ENCODE results near the gene ABI3BP. TPM values are rescaled to one million over a fixed set of nuclear protein-coding genes. Genes with fewer than 3 reads are reported as not detected.

ABI3BP gene
- total RNA-seq, 1 experiment from 2014 or later, result 0.28 TPM

DNA sequence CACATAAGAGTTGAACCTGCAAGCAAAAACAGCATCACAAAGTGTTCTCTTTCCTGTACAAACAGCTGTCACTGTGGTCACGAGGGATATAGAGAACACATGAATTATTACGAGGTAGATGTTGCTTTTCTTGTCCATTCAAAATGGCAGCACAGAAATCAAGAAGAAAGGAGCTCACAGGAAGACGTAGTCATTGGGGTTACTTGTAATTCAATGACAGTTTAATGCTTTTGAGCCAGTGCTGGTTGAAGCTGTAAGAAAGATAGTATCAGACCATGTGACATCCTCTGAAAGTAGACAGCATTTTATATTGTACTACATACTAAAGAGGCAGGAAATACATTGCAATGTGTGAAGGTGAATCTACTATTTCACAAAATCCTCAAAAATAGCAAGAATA is 140.4 kb downstream of the ABI3BP start:
- H3K4me3 Mint-ChIP-seq, result no peak overlapping the region
- Histone ChIP-seq H4K20me1 (ENCODE audit: control insufficient read depth, insufficient read depth, insufficient read length) (no peaks in the 10 kb centered on the region), H4K8ac (replicated peaks; ENCODE audit: insufficient read length, low read depth, low read length) (no peak overlapping the region), H3K23ac (ENCODE audit: insufficient read length, low read depth, low read length) (no peak overlapping the region), H3K9me3 (ENCODE audit: control insufficient read depth, low read depth, low read length) (no peaks in the 10 kb centered on the region), H3K4me1 (ENCODE audit: insufficient read depth, low read length) (no peaks in the 10 kb centered on the region), H3K79me2 (ENCODE audit: insufficient read depth, low read length) (no peaks in the 10 kb centered on the region), H3K56ac (ENCODE audit: insufficient read length, low read depth, low read length) (no peak overlapping the region), H2AFZ (ENCODE audit: low read length) (no peak overlapping the region), H3K23me2 (ENCODE audit: insufficient read length, low read depth, low read length, poor library complexity, severe bottlenecking) (no peaks in the 10 kb centered on the region), H2BK20ac (ENCODE audit: low read depth, low read length, poor library complexity, severe bottlenecking) (no peak overlapping the region), H3K18ac (ENCODE audit: insufficient read length, low read depth, low read length) (no peak overlapping the region), H3K4ac (ENCODE audit: low read depth, low read length) (no peak overlapping the region), H4K5ac (ENCODE audit: insufficient read length, low read depth, low read length) (no peak overlapping the region), H3K27me3 (ENCODE audit: insufficient read depth, low read length) (no peaks in the 10 kb centered on the region), H2BK120ac (ENCODE audit: low read depth, low read length, poor library complexity, severe bottlenecking) (no peak overlapping the region), H3T11ph (ENCODE audit: low read length) (no peak overlapping the region), H2BK12ac (ENCODE audit: insufficient read length, low read depth, low read length) (no peak overlapping the region), H3K9ac (ENCODE audit: extremely low read depth, insufficient read length, low read length) (no peak overlapping the region), H2AK5ac (ENCODE audit: insufficient read length, low read length) (no peak overlapping the region), H2BK5ac (ENCODE audit: insufficient read length, low read length) (no peak overlapping the region), H4K91ac (ENCODE audit: insufficient read length, low read depth, low read length) (no peak overlapping the region), H3K4me2 (ENCODE audit: insufficient read depth, insufficient read length, low read length) (no peak overlapping the region), H3K14ac (ENCODE audit: insufficient read depth, low read length) (no peak overlapping the region), H2BK15ac (ENCODE audit: low read depth, low read length) (no peak overlapping the region), H3K27ac (ENCODE audit: insufficient read length, low read depth, low read length) (no peak overlapping the region), H3K79me1 (ENCODE audit: insufficient read depth, low read depth, low read length, poor library complexity, severe bottlenecking) (no peaks in the 10 kb centered on the region)
- WGBS (ENCODE audit: extremely low coverage, insufficient read length, low lambda C conversion rate), result no CpG with 5 or more reads among the region's 3 CpGs
- no peaks in the 10 kb centered on the region for H3K36me3 Mint-ChIP-seq (ENCODE audit: insufficient read depth in 1 of 3, low read depth in 3 of 3)
- TF ChIP-seq, protein P1, sequence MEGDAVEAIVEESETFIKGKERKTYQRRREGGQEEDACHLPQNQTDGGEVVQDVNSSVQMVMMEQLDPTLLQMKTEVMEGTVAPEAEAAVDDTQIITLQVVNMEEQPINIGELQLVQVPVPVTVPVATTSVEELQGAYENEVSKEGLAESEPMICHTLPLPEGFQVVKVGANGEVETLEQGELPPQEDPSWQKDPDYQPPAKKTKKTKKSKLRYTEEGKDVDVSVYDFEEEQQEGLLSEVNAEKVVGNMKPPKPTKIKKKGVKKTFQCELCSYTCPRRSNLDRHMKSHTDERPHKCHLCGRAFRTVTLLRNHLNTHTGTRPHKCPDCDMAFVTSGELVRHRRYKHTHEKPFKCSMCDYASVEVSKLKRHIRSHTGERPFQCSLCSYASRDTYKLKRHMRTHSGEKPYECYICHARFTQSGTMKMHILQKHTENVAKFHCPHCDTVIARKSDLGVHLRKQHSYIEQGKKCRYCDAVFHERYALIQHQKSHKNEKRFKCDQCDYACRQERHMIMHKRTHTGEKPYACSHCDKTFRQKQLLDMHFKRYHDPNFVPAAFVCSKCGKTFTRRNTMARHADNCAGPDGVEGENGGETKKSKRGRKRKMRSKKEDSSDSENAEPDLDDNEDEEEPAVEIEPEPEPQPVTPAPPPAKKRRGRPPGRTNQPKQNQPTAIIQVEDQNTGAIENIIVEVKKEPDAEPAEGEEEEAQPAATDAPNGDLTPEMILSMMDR (conservative IDR thresholded peaks at IDR 0.05), result no peak
- H3K27ac Mint-ChIP-seq, result no peak overlapping the region
- H3K27me3 Mint-ChIP-seq (ENCODE audit: low read depth), result no peaks in the 10 kb centered on the region; the same call in 1 of the 2 replicates
- DNase-seq, result no peak
- H3K9me3 Mint-ChIP-seq, result no peaks in the 10 kb centered on the region
- no peaks in the 10 kb centered on the region for H3K4me1 Mint-ChIP-seq

Measured in H9 (cell line).